GM12878 (cell line): Measurements from ENCODE around the gene S100A4. TPM values are rescaled to one million over a fixed set of nuclear protein-coding genes. Genes with fewer than 3 reads are reported as not detected.
A peak's percentile ranks its signal among the peaks of the same experiment; 100 is the strongest.

Experiments
- ATAC-seq: fragments of 200-7000 bp; cut with Tn5 transposase; 3 replicates; pipeline ENCODE4 v1.9.1; 2020; ENCODE audit warnings: mild to moderate bottlenecking, moderate library complexity
- BruUV-seq: library from RNA; stranded (reverse); fragments of 400-500 nt; replicated peaks from 2 replicates; lab custom pipeline; 2021; lab: Mats Ljungman, UMichigan
- CTCF ChIA-PET: fragments of 300-600 bp; sonication (Branson Sonifier 250); formaldehyde crosslinking; extraction: SDS; loops from one replicate; lab custom pipeline; 2021; ENCODE audit warnings: inconsistent platforms; lab: Yijun Ruan, JAX
- POLR2A ChIA-PET: fragments of 350-600 bp; formaldehyde crosslinking; extraction: SDS; loops from one replicate; lab custom pipeline; 2021; ENCODE audit warnings: inconsistent platforms; lab: Charles Lee
- RAD21 ChIA-PET: fragments of 300-600 bp; sonication (Branson Sonifier 250); formaldehyde crosslinking; loops from one replicate; lab custom pipeline; 2023; ENCODE audit warnings: antibody characterized with exemption; ENCODE audit not compliant: unreplicated experiment; lab: Charles Lee
- SMC1A ChIA-PET: fragments of 300-600 bp; sonication (Branson Sonifier 250); formaldehyde crosslinking; loops from one replicate; lab custom pipeline; 2023; ENCODE audit not compliant: unreplicated experiment, uncharacterized antibody; lab: Charles Lee
- DNase-seq: peaks from one replicate; pipeline ENCODE4 v3.0.0-alpha.2; 2011; ENCODE audit warnings: low read depth, low spot score
- FAIRE-seq: peaks from 3 replicates; lab custom pipeline; 2011; peaks lifted over from hg19 to GRCh38; lab: Jason Lieb, UNC
- H2AFZ ChIP-seq: 2 replicates; pipeline ENCODE4 v1.6.0; 2011; ENCODE audit warnings: low read depth, low read length, control low read depth; ENCODE audit not compliant: control insufficient read depth
- H3K27ac ChIP-seq: 2 replicates; pipeline ENCODE4 v1.5.1; 2011; ENCODE audit warnings: control low read depth; ENCODE audit not compliant: control insufficient read depth, insufficient read depth
- H3K27me3 ChIP-seq, 2 experiments: replicated peaks in 1 of 2; 2 replicates each; pipeline versions ENCODE4 v1.6.0 to v1.6.1; 2011; ENCODE audit warnings: low read length in 1 of 2; ENCODE audit not compliant: control insufficient read depth in 2 of 2, insufficient read depth in 2 of 2
- H3K36me3 ChIP-seq, 2 experiments: 2 replicates each; pipeline ENCODE4 v1.5.1; 2011; ENCODE audit warnings: low read length in 1 of 2; ENCODE audit not compliant: control insufficient read depth in 2 of 2, insufficient read depth in 2 of 2
- H3K4me1 ChIP-seq: 2 replicates; pipeline ENCODE4 v1.6.1; 2011; ENCODE audit warnings: mild to moderate bottlenecking, low read length, moderate library complexity, mixed read lengths; ENCODE audit not compliant: control insufficient read depth, insufficient read depth
- H3K4me2 ChIP-seq: 2 replicates; pipeline ENCODE4 v1.6.0; 2011; ENCODE audit warnings: control low read depth; ENCODE audit not compliant: control insufficient read depth, insufficient read depth
- H3K4me3 ChIP-seq: fragments of 200-600 bp; sonication (generic); 2 replicates; pipeline ENCODE4 v1.5.1; 2016
- H3K79me2 ChIP-seq: 2 replicates; pipeline ENCODE4 v1.6.0; 2011; ENCODE audit warnings: low read length; ENCODE audit not compliant: control insufficient read depth, insufficient read depth
- H3K9ac ChIP-seq: 2 replicates; pipeline ENCODE4 v1.8.0; 2011; ENCODE audit warnings: low read length, control low read depth, mixed read lengths; ENCODE audit not compliant: control insufficient read depth, insufficient read depth
- H3K9me3 ChIP-seq: replicated peaks from 3 replicates; pipeline ENCODE4 v1.5.1; 2011; ENCODE audit warnings: mild to moderate bottlenecking, low read length; ENCODE audit not compliant: control insufficient read depth, insufficient read depth
- H4K20me1 ChIP-seq: 2 replicates; pipeline ENCODE4 v1.6.0; 2011; ENCODE audit not compliant: control insufficient read depth, insufficient read depth
- ATF3 ChIP-seq: IDR thresholded peaks from 2 replicates; pipeline ENCODE4 v1.6.1; 2011; ENCODE audit warnings: low read depth, mild to moderate bottlenecking, low read length, moderate library complexity, borderline replicate concordance; ENCODE audit errors: extremely low read depth
- BMI1 ChIP-seq: fragments of 450-650 bp; IDR thresholded peaks from 2 replicates; pipeline ENCODE4 v1.6.1; 2016; ENCODE audit warnings: mild to moderate bottlenecking, moderate library complexity, borderline replicate concordance
- CBX5 ChIP-seq: sonication (generic); IDR thresholded peaks from 2 replicates; pipeline ENCODE4 v1.6.1; 2016; ENCODE audit warnings: low read depth, moderate library complexity, mild to moderate bottlenecking, inconsistent platforms
- CHD1 ChIP-seq: IDR thresholded peaks from 2 replicates; pipeline ENCODE4 v1.6.1; 2012; ENCODE audit warnings: low read depth, low read length, improper control_type of control experiment
- E2F8 ChIP-seq: fragments of 450-650 bp; IDR thresholded peaks from 2 replicates; pipeline ENCODE4 v1.6.1; 2018; ENCODE audit warnings: mild to moderate bottlenecking, low read depth, moderate library complexity; ENCODE audit not compliant: partially characterized antibody
- HDAC6 ChIP-seq: fragments of 200-600 bp; sonication (generic); IDR thresholded peaks from one replicate; pipeline ENCODE4 v1.8.0; 2017; ENCODE audit warnings: antibody characterized with exemption; ENCODE audit not compliant: unreplicated experiment
- HDGF ChIP-seq: fragments of 450-650 bp; IDR thresholded peaks from 2 replicates; pipeline ENCODE4 v1.6.1; 2016; ENCODE audit warnings: antibody characterized with exemption
- IKZF2 ChIP-seq, 2 experiments: fragments of 450-650 bp; IDR thresholded peaks; 2 replicates each; pipeline ENCODE4 v1.6.1; 2017; ENCODE audit warnings: mild to moderate bottlenecking in 2 of 2, moderate library complexity in 2 of 2
- IRF4 ChIP-seq: IDR thresholded peaks from 2 replicates; pipeline ENCODE4 v1.6.1; 2011; ENCODE audit warnings: low read depth, low read length
- MAX ChIP-seq: IDR thresholded peaks from 2 replicates; pipeline ENCODE4 v1.6.1; 2012; ENCODE audit warnings: low read depth, low read length, improper control_type of control experiment
- PAX8 ChIP-seq: fragments of 450-650 bp; IDR thresholded peaks from 2 replicates; pipeline ENCODE4 v1.6.1; 2017; ENCODE audit warnings: mild to moderate bottlenecking, moderate library complexity
- PML ChIP-seq: IDR thresholded peaks from 2 replicates; pipeline ENCODE4 v1.6.1; 2012; ENCODE audit warnings: low read length, inconsistent platforms
- POLR2A ChIP-seq: IDR thresholded peaks from 2 replicates; pipeline ENCODE4 v1.6.1; 2011; ENCODE audit warnings: low read depth, mild to moderate bottlenecking, low read length
- RAD21 ChIP-seq: IDR thresholded peaks from 2 replicates; pipeline ENCODE4 v1.6.1; 2011; ENCODE audit warnings: mild to moderate bottlenecking, low read depth, low read length, moderate library complexity; ENCODE audit not compliant: insufficient read depth
- RB1 ChIP-seq: fragments of 450-650 bp; formaldehyde crosslinking; IDR thresholded peaks from 2 replicates; pipeline ENCODE4 v1.6.1; 2017; ENCODE audit warnings: mild to moderate bottlenecking, borderline replicate concordance
- SMARCA5 ChIP-seq: fragments of 450-650 bp; IDR thresholded peaks from 2 replicates; pipeline ENCODE4 v1.6.1; 2017; ENCODE audit warnings: mild to moderate bottlenecking
- STAT3 ChIP-seq: IDR thresholded peaks from 2 replicates; pipeline ENCODE4 v1.6.1; 2011; ENCODE audit warnings: low read depth, low read length, improper control_type of control experiment
- SUZ12 ChIP-seq: fragments of 200-600 bp; sonication (generic); IDR thresholded peaks from one replicate; pipeline ENCODE4 v1.6.1; 2018; ENCODE audit warnings: antibody characterized with exemption, mild to moderate bottlenecking; ENCODE audit not compliant: unreplicated experiment
- TARDBP ChIP-seq: IDR thresholded peaks from 2 replicates; pipeline ENCODE4 v1.6.1; 2016; ENCODE audit warnings: borderline replicate concordance
- USF1 ChIP-seq: IDR thresholded peaks from 2 replicates; pipeline ENCODE4 v1.6.1; 2011; ENCODE audit warnings: borderline replicate concordance, low read depth, mild to moderate bottlenecking, moderate library complexity, mixed read lengths, low read length; ENCODE audit not compliant: insufficient read depth; ENCODE audit errors: extremely low read length
- ZNF274 ChIP-seq: IDR thresholded peaks from one replicate; pipeline ENCODE4 v1.8.0; 2011; ENCODE audit not compliant: insufficient read length, insufficient read depth
- WGBS: methylation state at CpG from one replicate; pipeline ENCODE4 v1.1.6; 2016; ENCODE audit warnings: low lambda C conversion rate; ENCODE audit not compliant: insufficient replicate concordance, insufficient coverage; ENCODE audit errors: missing lambda C conversion rate; 5-methylcytosine and 5-hydroxymethylcytosine counted together
- in situ Hi-C: fragments of 300-500 bp; cut with MboI; formaldehyde crosslinking; loops from 9 replicates; pipeline ENCODE4 v1.14.3; 2018; ENCODE audit warnings: mixed read lengths
- intact Hi-C: fragments of 100-400 bp; cut with micrococcal nuclease; formaldehyde crosslinking; loops from one replicate; pipeline ENCODE4 v1.14.2; 2022; ENCODE audit not compliant: unreplicated experiment
- polyA plus RNA-seq, 11 experiments: library from polyadenylated mRNA; depleted of rRNA in 4 of 11; unstranded in 6 of 11; stranded (reverse) in 5 of 11; fragments of >200 nt; fragmentation: Nextera tagmentation in 4 of 11; fragmentation: Illumina TruSeq in 1 of 11; extraction: Ambion mirVana in 4 of 11; extraction: Trizol in 1 of 11; gene quantifications; 1 replicate in 1 of 11; 2 replicates in 10 of 11; pipeline versions ENCODE4 v1.2.1 to v1.2.3, GENCODE V29; 2011 to 2016; ENCODE audit warnings: inconsistent platforms in 2 of 11, missing spikeins in 2 of 11, low read depth in 1 of 11
- total RNA-seq, 4 experiments: library from RNA; depleted of rRNA in 3 of 4; stranded (reverse); fragments of >200 nt in 3 of 4; fragmentation: Illumina TruSeq in 1 of 4; extraction: Trizol in 1 of 4; gene quantifications; 2 replicates each; pipeline versions ENCODE4 v1.2.1 to v1.2.3, GENCODE V29; 2013 to 2021

S100A4 gene
- total and polyA plus RNA-seq, 10 of the 15 experiments (the other 5 are each of a cell fraction or from before 2014, with no cell fraction given), result 4.3 to 104 (median 27.3) TPM

GRCh38 chr1:153572569-153573015 lies 27.0 kb upstream of the S100A4 start (continued):
- TF ChIP-seq HDAC6, result no peak
- TF ChIP-seq STAT3, result 0 out of 2 replicates have a peak, but pooled peaks have one; percentile 37
- TF ChIP-seq PAX8, result no peak
- no peak for TF ChIP-seq RB1
- TF ChIP-seq POLR2A, result no peak
- no peak for TF ChIP-seq PML
- peak; percentile 92 for TF ChIP-seq RAD21
- TF ChIP-seq IKZF2 (IDR thresholded peaks at IDR 0.05), result peak; percentile 14 to 24; a peak in 1 of 4 replicates
- no peak for TF ChIP-seq BMI1
- TF ChIP-seq SMARCA5, result peak; percentile 39; the same call in 1 of the 2 replicates
- TF ChIP-seq TARDBP, result no peak
- TF ChIP-seq IRF4, result no peak
- TF ChIP-seq ZNF274, result no peak
- TF ChIP-seq, all 136 proteins: peak for 13

GRCh38 chr1:153571706-153572105 lies 26.1 kb upstream of the S100A4 start:
- H4K20me1 ChIP-seq, result no peaks in the 10 kb centered on the region
- WGBS, result 59% methylated on average over 7 of the region's 7 CpGs
- H3K4me2 ChIP-seq, result no peak overlapping the region
- intact Hi-C loops (loop anchor here (1.0 to 5.0 kb wide), 2 partner anchors 46 to 101 kb away; partner anchors contain the start of gene ILF2), in situ Hi-C loops (no loop called here)
- H3K27me3 ChIP-seq, result no peaks in the 10 kb centered on the region
- no peak overlapping the region for H2AFZ ChIP-seq
- no peaks in the 10 kb centered on the region for H3K36me3 ChIP-seq
- SMC1A ChIA-PET, result interaction anchor here (0.5 to 4.0 kb wide), 22 partner anchors 10 to 218 kb away, joined by 3 to 36 read pairs (median 7); partner anchors contain the start of genes CHTOP, ILF2, S100A1 and S100A13
- H3K4me3 ChIP-seq, result no peak overlapping the region
- CTCF ChIA-PET, result interaction anchor here (0.7 to 7.5 kb wide), 35 partner anchors 10 to 415 kb away, joined by 3 to 216 read pairs (median 9); partner anchors contain the start of genes CHTOP, ILF2, JTB and RAB13
- RAD21 ChIA-PET, result interaction anchor here (0.6 to 5.2 kb wide), 18 partner anchors 10 to 586 kb away, joined by 3 to 60 read pairs (median 8); partner anchors contain the start of genes CHTOP, RAB13, S100A1 and S100A13
- FAIRE-seq, result no peak
- H3K9ac ChIP-seq, result no peak overlapping the region
- no peaks in the 10 kb centered on the region for H3K9me3 ChIP-seq
- peaks cover 9% of the 10 kb centered on the region for H3K4me1 ChIP-seq
- BruUV-seq, result no TSS peak
- POLR2A ChIA-PET, result interaction anchor here (0.7 to 1.8 kb wide), 6 partner anchors 27 to 414 kb away, joined by 3 to 11 read pairs (median 5); partner anchors contain the start of genes CHTOP and S100A6
- no peak overlapping the region for H3K27ac ChIP-seq
- H3K79me2 ChIP-seq, result no peaks in the 10 kb centered on the region
- ATAC-seq, result no peak
- DNase-seq, result no peak
- TF ChIP-seq PAX8 (no peak), E2F8 (no peak), SUZ12 (no peak), CBX5 (no peak), CHD1 (no peak), STAT3 (no peak), ATF3 (no peak), HDGF (no peak), MAX (no peak), USF1 (no peak)
